Activated B cell treated with CpG ODN at 0.5 μM for 24 hours (primary cell): ENCODE measurements around the gene IER5L. TPM values are rescaled to one million over a fixed set of nuclear protein-coding genes. Genes with fewer than 3 reads are reported as not detected.
"Not testable (repeated sequence)": the region's sequence is repeated elsewhere in the genome, so short reads cannot be mapped to it uniquely, and the experiment has no call there.

Experiments
- ATAC-seq: fragments of 200-7000 bp; cut with Tn5 transposase; one replicate; pipeline ENCODE4 v1.10.0; 2021; ENCODE audit warnings: low read depth, mild to moderate bottlenecking, moderate library complexity
- CTCF ChIA-PET: fragments of 350-600 bp; sonication (Branson Sonifier 250); formaldehyde crosslinking; loops from one replicate; lab custom pipeline; 2021; ENCODE audit warnings: antibody characterized with exemption; lab: Charles Lee
- POLR2A ChIA-PET: fragments of 350-600 bp; sonication (Branson Sonifier 250); formaldehyde crosslinking; loops from one replicate; lab custom pipeline; 2021; ENCODE audit warnings: antibody characterized with exemption; lab: Charles Lee
- DNase-seq: peaks from one replicate; pipeline ENCODE4 v3.0.0; 2022
- H3K27ac Mint-ChIP-seq: one replicate; pipeline ENCODE4 v1.8.0; 2020; ENCODE audit warnings: mixed read lengths
- H3K27me3 Mint-ChIP-seq: one replicate; pipeline ENCODE4 v1.8.0; 2021; ENCODE audit warnings: mixed read lengths
- H3K36me3 Mint-ChIP-seq: one replicate; pipeline ENCODE4 v1.8.0; 2021; ENCODE audit warnings: low read depth, mixed read lengths
- H3K4me1 Mint-ChIP-seq: one replicate; pipeline ENCODE4 v1.8.0; 2021; ENCODE audit warnings: mixed read lengths
- H3K4me3 Mint-ChIP-seq: one replicate; pipeline ENCODE4 v1.8.0; 2020; ENCODE audit warnings: mild to moderate bottlenecking, mixed read lengths
- H3K9me3 Mint-ChIP-seq: one replicate; pipeline ENCODE4 v1.8.0; 2020; ENCODE audit warnings: mixed read lengths
- CTCF ChIP-seq: fragments of 200-600 bp; IDR thresholded peaks from one replicate; pipeline ENCODE4 v1.8.0; 2022; ENCODE audit warnings: antibody characterized with exemption, mild to moderate bottlenecking
- intact Hi-C: fragments of 100-400 bp; cut with micrococcal nuclease; formaldehyde crosslinking; loops from one replicate; pipeline ENCODE4 v1.15.1; 2024
- total RNA-seq: library from RNA; stranded (reverse); gene quantifications from 2 replicates; pipeline ENCODE4 v1.2.3, GENCODE V29; 2022

Gene IER5L
- total RNA-seq, 1 donor from 2014 or later: 1.9 TPM

- TF ChIP-seq CTCF: peak; percentile 83
- no peak overlapping the region for H3K27ac Mint-ChIP-seq
- CTCF ChIA-PET: interaction anchor here (0.6 to 3.7 kb wide), 27 partner anchors 9 to 659 kb away, joined by 3 to 84 read pairs (median 5); partner anchors contain the start of genes ASB6, C9orf50, DOLPP1 and IER5L
- DNase-seq (peak; percentile 77), ATAC-seq (peak; percentile 100)
- intact Hi-C loops: loop anchor here (1.0 kb wide), 3 partner anchors 479 to 652 kb away; no protein-coding TSS in a partner anchor
- H3K4me1 Mint-ChIP-seq: peaks cover 10% of the 10 kb centered on the region
- H3K4me3 Mint-ChIP-seq: no peak overlapping the region
- H3K9me3 Mint-ChIP-seq: no peaks in the 10 kb centered on the region
- POLR2A ChIA-PET: interaction anchor here (0.9 to 2.6 kb wide), 9 partner anchors 9 to 659 kb away, joined by 3 to 17 read pairs (median 4); partner anchors contain the start of gene NTMT1
- peaks cover 73% of the 10 kb centered on the region for H3K36me3 Mint-ChIP-seq
- no peaks in the 10 kb centered on the region for H3K27me3 Mint-ChIP-seq
Measured at GRCh38 chr9:129131300-129132145, 46.5 kb downstream of the IER5L start.

GRCh38 chr9:129130791-129131190 is 47.3 kb downstream of the IER5L start:
- peaks cover 13% of the 10 kb centered on the region for H3K4me1 Mint-ChIP-seq
- DNase-seq (no peak), ATAC-seq (no peak)
- H3K36me3 Mint-ChIP-seq: peaks cover 70% of the 10 kb centered on the region
- no peak overlapping the region for H3K27ac Mint-ChIP-seq
- no peak overlapping the region for H3K4me3 Mint-ChIP-seq
- no peaks in the 10 kb centered on the region for H3K9me3 Mint-ChIP-seq
- no peaks in the 10 kb centered on the region for H3K27me3 Mint-ChIP-seq
- ChIA-PET CTCF (interaction anchor here (1.2 to 3.7 kb wide), 11 partner anchors 9 to 660 kb away, joined by 3 to 84 read pairs (median 9); partner anchors contain the start of genes C9orf50, DOLPP1 and NTMT1), POLR2A (interaction anchor here (0.8 to 2.6 kb wide), 6 partner anchors 9 to 495 kb away, joined by 3 to 17 read pairs (median 8); partner anchors contain the start of gene NTMT1)
- no peak for TF ChIP-seq CTCF
- intact Hi-C loops: loop anchor here (1.0 kb wide), 3 partner anchors 480 to 653 kb away; no protein-coding TSS in a partner anchor

GRCh38 chr9:129130271-129130670 is 47.8 kb downstream of the IER5L start:
- ATAC-seq: not testable (repeated sequence)

GRCh38 chr9:129128689-129129088 is 49.4 kb downstream of the IER5L start:
- ChIA-PET POLR2A (no interaction called here), CTCF (no interaction called here)
- H3K9me3 Mint-ChIP-seq: no peaks in the 10 kb centered on the region
- H3K27me3 Mint-ChIP-seq: no peaks in the 10 kb centered on the region
- no peak for TF ChIP-seq CTCF
- intact Hi-C loops: no loop called here
- DNase-seq: no peak
- no peak overlapping the region for H3K4me3 Mint-ChIP-seq
- H3K36me3 Mint-ChIP-seq: peaks cover 68% of the 10 kb centered on the region
- no peak overlapping the region for H3K27ac Mint-ChIP-seq
- ATAC-seq: no peak
- peaks cover 18% of the 10 kb centered on the region for H3K4me1 Mint-ChIP-seq

More at GRCh38 chr9:129130271-129130670, 47.8 kb downstream of the IER5L start:
- H3K4me3 Mint-ChIP-seq, H3K27ac Mint-ChIP-seq, H3K27me3 Mint-ChIP-seq, intact Hi-C loops, DNase-seq, H3K9me3 Mint-ChIP-seq: not testable (repeated sequence)
- Mint-ChIP-seq H3K4me1 (peaks cover 16% of the 10 kb centered on the region), H3K36me3 (peaks cover 71% of the 10 kb centered on the region)
- ChIA-PET CTCF (interaction anchor here (1.2 to 3.7 kb wide), 7 partner anchors 8 to 660 kb away, joined by 3 to 84 read pairs (median 18); partner anchors contain the start of gene NTMT1), POLR2A (interaction anchor here (0.7 to 2.6 kb wide), 5 partner anchors 12 to 496 kb away, joined by 5 to 11 read pairs (median 7); partner anchors contain the start of gene NTMT1)

- ATAC-seq: no peak
- Mint-ChIP-seq H3K4me3 (no peak overlapping the region), H3K36me3 (peaks cover 78% of the 10 kb centered on the region), H3K27me3 (no peaks in the 10 kb centered on the region), H3K4me1 (peaks cover 18% of the 10 kb centered on the region), H3K27ac (no peak overlapping the region), H3K9me3 (no peaks in the 10 kb centered on the region)
- intact Hi-C loops: no loop called here
- no peak for TF ChIP-seq CTCF
- POLR2A ChIA-PET: no interaction called here
- CTCF ChIA-PET: interaction anchor here (1.0 to 2.5 kb wide), 4 partner anchors 12 to 497 kb away, joined by 3 to 7 read pairs (median 4); no protein-coding TSS in a partner anchor
- no peak for DNase-seq
Measured at GRCh38 chr9:129126749-129127618, 51.1 kb downstream of the IER5L start.
